H9 (cell line): ENCODE results near the gene FAT1. TPM values are rescaled to one million over a fixed set of nuclear protein-coding genes. Genes with fewer than 3 reads are reported as not detected.

Source experiments
- DNase-seq: peaks from one replicate; pipeline ENCODE4 v3.0.0-alpha.2; 2017
- H2AFZ ChIP-seq: one replicate; pipeline ENCODE4 v1.6.1; 2013; ENCODE audit warnings: mild to moderate bottlenecking, low read length, control low read depth, moderate library complexity
- H2AK5ac ChIP-seq: 2 replicates; pipeline ENCODE4 v1.6.1; 2013; ENCODE audit warnings: low read length, control low read depth, mixed read lengths; ENCODE audit not compliant: insufficient read length
- H2BK120ac ChIP-seq: one replicate; pipeline ENCODE4 v1.6.1; 2013; ENCODE audit warnings: low read depth, mild to moderate bottlenecking, low read length, control low read depth, inconsistent platforms; ENCODE audit not compliant: poor library complexity, severe bottlenecking
- H2BK12ac ChIP-seq: 2 replicates; pipeline ENCODE4 v1.6.1; 2013; ENCODE audit warnings: low read length, control low read depth, mixed read lengths, low read depth; ENCODE audit not compliant: insufficient read length
- H2BK15ac ChIP-seq: 2 replicates; pipeline ENCODE4 v1.6.1; 2013; ENCODE audit warnings: low read depth, low read length, control low read depth
- H2BK20ac ChIP-seq: one replicate; pipeline ENCODE4 v1.6.1; 2013; ENCODE audit warnings: low read depth, mild to moderate bottlenecking, low read length, control low read depth, inconsistent platforms; ENCODE audit not compliant: poor library complexity, severe bottlenecking
- H2BK5ac ChIP-seq: 2 replicates; pipeline ENCODE4 v1.6.1; 2013; ENCODE audit warnings: low read length, control low read depth, mixed read lengths; ENCODE audit not compliant: insufficient read length
- H3K14ac ChIP-seq: 2 replicates; pipeline ENCODE4 v1.6.1; 2013; ENCODE audit warnings: low read length, control low read depth; ENCODE audit not compliant: insufficient read depth
- H3K18ac ChIP-seq: 2 replicates; pipeline ENCODE4 v1.6.1; 2013; ENCODE audit warnings: low read depth, mild to moderate bottlenecking, mixed read lengths, low read length, control low read depth; ENCODE audit not compliant: insufficient read length
- H3K23ac ChIP-seq: 2 replicates; pipeline ENCODE4 v1.6.1; 2013; ENCODE audit warnings: low read length, control low read depth, mixed read lengths, low read depth; ENCODE audit not compliant: insufficient read length
- H3K23me2 ChIP-seq: 2 replicates; pipeline ENCODE4 v1.6.1; 2013; ENCODE audit warnings: low read depth, mild to moderate bottlenecking, mixed read lengths, low read length, control low read depth; ENCODE audit not compliant: insufficient read length, poor library complexity, severe bottlenecking
- H3K27ac ChIP-seq: 2 replicates; pipeline ENCODE4 v1.5.1; 2013; ENCODE audit warnings: low read length, control low read depth, mixed read lengths, low read depth; ENCODE audit not compliant: insufficient read length
- H3K27me3 ChIP-seq: 2 replicates; pipeline ENCODE4 v1.6.1; 2013; ENCODE audit warnings: low read length, control low read depth, inconsistent platforms; ENCODE audit not compliant: insufficient read depth
- H3K4ac ChIP-seq: 2 replicates; pipeline ENCODE4 v1.6.1; 2013; ENCODE audit warnings: low read depth, mild to moderate bottlenecking, control low read depth, inconsistent platforms, low read length, moderate library complexity
- H3K4me1 ChIP-seq: 2 replicates; pipeline ENCODE4 v1.6.1; 2013; ENCODE audit warnings: low read length, control low read depth, inconsistent platforms; ENCODE audit not compliant: insufficient read depth
- H3K4me2 ChIP-seq: 2 replicates; pipeline ENCODE4 v1.6.1; 2013; ENCODE audit warnings: low read length, control low read depth, mixed read lengths; ENCODE audit not compliant: insufficient read length, insufficient read depth
- H3K56ac ChIP-seq: 2 replicates; pipeline ENCODE4 v1.6.1; 2013; ENCODE audit warnings: low read depth, mild to moderate bottlenecking, mixed read lengths, low read length, control low read depth; ENCODE audit not compliant: insufficient read length
- H3K79me1 ChIP-seq: 2 replicates; pipeline ENCODE4 v1.6.1; 2013; ENCODE audit warnings: low read depth, mild to moderate bottlenecking, moderate library complexity, low read length, control low read depth, inconsistent platforms; ENCODE audit not compliant: insufficient read depth, poor library complexity, severe bottlenecking
- H3K79me2 ChIP-seq: 2 replicates; pipeline ENCODE4 v1.6.1; 2013; ENCODE audit warnings: low read length, control low read depth, inconsistent platforms; ENCODE audit not compliant: insufficient read depth
- H3K9ac ChIP-seq: 2 replicates; pipeline ENCODE4 v1.6.1; 2013; ENCODE audit warnings: low read length, control low read depth, mixed read lengths; ENCODE audit not compliant: insufficient read length; ENCODE audit errors: extremely low read depth
- H3K9me3 ChIP-seq: one replicate; pipeline ENCODE4 v1.6.1; 2013; ENCODE audit warnings: low read depth, low read length, inconsistent platforms; ENCODE audit not compliant: control insufficient read depth
- H3T11ph ChIP-seq: one replicate; pipeline ENCODE4 v1.6.1; 2013; ENCODE audit warnings: mild to moderate bottlenecking, low read length, control low read depth, inconsistent platforms
- H4K20me1 ChIP-seq: one replicate; pipeline ENCODE4 v1.6.1; 2013; ENCODE audit not compliant: control insufficient read depth, insufficient read length, insufficient read depth
- H4K5ac ChIP-seq: 2 replicates; pipeline ENCODE4 v1.6.1; 2013; ENCODE audit warnings: low read depth, mild to moderate bottlenecking, mixed read lengths, low read length, control low read depth; ENCODE audit not compliant: insufficient read length
- H4K8ac ChIP-seq: replicated peaks from 2 replicates; pipeline ENCODE4 v1.6.1; 2013; ENCODE audit warnings: low read length, control low read depth, mixed read lengths, low read depth; ENCODE audit not compliant: insufficient read length
- H4K91ac ChIP-seq: 2 replicates; pipeline ENCODE4 v1.6.1; 2013; ENCODE audit warnings: low read depth, mild to moderate bottlenecking, moderate library complexity, mixed read lengths, low read length, control low read depth; ENCODE audit not compliant: insufficient read length
- H3K27ac Mint-ChIP-seq, 3 experiments: 2 replicates in 2 of 3; 3 replicates in 1 of 3; pipeline ENCODE4 v1.8.0; 2020 to 2021; ENCODE audit warnings: mixed read lengths in 3 of 3, mild to moderate bottlenecking in 1 of 3, moderate library complexity in 1 of 3
- H3K27me3 Mint-ChIP-seq: 2 replicates; pipeline ENCODE4 v1.8.0; 2021; ENCODE audit warnings: low read depth, mild to moderate bottlenecking, moderate library complexity, mixed read lengths
- H3K36me3 Mint-ChIP-seq, 3 experiments: 2 replicates in 2 of 3; 3 replicates in 1 of 3; pipeline ENCODE4 v1.8.0; 2020 to 2021; ENCODE audit warnings: low read depth in 3 of 3, mixed read lengths in 3 of 3; ENCODE audit not compliant: insufficient read depth in 1 of 3
- H3K4me1 Mint-ChIP-seq, 2 experiments: 2 replicates each; pipeline ENCODE4 v1.8.0; 2020; ENCODE audit warnings: mixed read lengths in 2 of 2
- H3K4me3 Mint-ChIP-seq, 2 experiments: 2 replicates in 1 of 2; 3 replicates in 1 of 2; pipeline ENCODE4 v1.8.0; 2020 to 2021; ENCODE audit warnings: mild to moderate bottlenecking in 2 of 2, mixed read lengths in 2 of 2, moderate library complexity in 1 of 2
- H3K9me3 Mint-ChIP-seq, 2 experiments: 2 replicates in 1 of 2; 3 replicates in 1 of 2; pipeline ENCODE4 v1.8.0; 2020; ENCODE audit warnings: mild to moderate bottlenecking in 2 of 2, mixed read lengths in 2 of 2, moderate library complexity in 1 of 2
- CTCF ChIP-seq: fragments of 200-600 bp; sonication (generic); conservative IDR thresholded peaks from 3 replicates; pipeline ENCODE4 v1.8.0; 2021; ENCODE audit warnings: antibody characterized with exemption, mild to moderate bottlenecking
- WGBS: extraction: QIAGEN DNeasy Blood & Tissue Kit; methylation state at CpG from one replicate; pipeline ENCODE4 v1.1.7; 2013; ENCODE audit warnings: missing lambda C conversion rate, low lambda C conversion rate, mixed read lengths; ENCODE audit not compliant: insufficient read length; ENCODE audit errors: extremely low coverage; 5-methylcytosine and 5-hydroxymethylcytosine counted together
- total RNA-seq: library from RNA; stranded (reverse); gene quantifications from 2 replicates; pipeline ENCODE4 v1.2.1, GENCODE V29; 2021

The FAT1 gene
- total RNA-seq, 1 experiment from 2014 or later: 173 TPM

DNA sequence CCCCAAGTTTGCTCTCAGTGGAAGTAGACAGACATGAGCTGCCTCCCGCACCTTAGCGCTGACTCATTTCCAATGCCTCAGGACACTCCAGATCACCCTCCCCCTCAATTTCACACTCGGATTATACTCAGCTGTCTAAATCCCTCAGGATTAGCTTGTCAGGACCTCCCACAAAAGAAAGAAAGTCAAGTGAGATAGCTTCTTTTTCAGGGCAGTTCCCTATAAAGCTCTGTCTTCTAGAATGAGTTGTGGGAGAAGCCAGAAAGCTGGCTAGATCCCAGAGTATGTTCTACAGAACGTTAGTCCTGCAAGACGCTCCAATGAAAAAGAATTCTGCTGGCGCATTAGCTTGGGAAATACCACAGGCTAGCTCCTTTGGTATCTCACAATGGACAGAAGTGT is 117.1 kb downstream of the FAT1 start:
- DNase-seq: no peak
- no peak overlapping the region for H3K27ac ChIP-seq

More for the DNA sequence above, 117.1 kb downstream of the FAT1 start:
- no peaks in the 10 kb centered on the region for H3K79me1 ChIP-seq
- H4K8ac ChIP-seq: no peak overlapping the region
- no peak for TF ChIP-seq CTCF
- H4K20me1 ChIP-seq: no peaks in the 10 kb centered on the region
- no peak overlapping the region for H2BK15ac ChIP-seq
- Mint-ChIP-seq H3K36me3 (peaks cover 70 to 99% (median 94%) of the 10 kb centered on the region in 3 experiments), H3K4me1 (no peaks in the 10 kb centered on the region; a peak in 1 of 4 replicates), H3K27me3 (no peaks in the 10 kb centered on the region), H3K4me3 (no peak overlapping the region), H3K9me3 (peaks cover 0 to 3% of the 10 kb centered on the region in 2 experiments; a peak in 1 of 5 replicates), H3K27ac (no peak overlapping the region; a peak in 1 of 7 replicates)
- H4K5ac ChIP-seq: no peak overlapping the region
- H3K27me3 ChIP-seq: no peaks in the 10 kb centered on the region
- no peaks in the 10 kb centered on the region for H3K79me2 ChIP-seq
- H3K4ac ChIP-seq: no peak overlapping the region
- H3K18ac ChIP-seq: no peak overlapping the region
- no peak overlapping the region for H4K91ac ChIP-seq
- H3K23me2 ChIP-seq: no peaks in the 10 kb centered on the region
- H2BK20ac ChIP-seq: no peak overlapping the region
- H3K4me1 ChIP-seq: no peaks in the 10 kb centered on the region
- no peak overlapping the region for H3T11ph ChIP-seq
- no peaks in the 10 kb centered on the region for H3K9me3 ChIP-seq
- no peak overlapping the region for H2BK120ac ChIP-seq
- no peak overlapping the region for H3K14ac ChIP-seq
- no peak overlapping the region for H2AK5ac ChIP-seq
- no peak overlapping the region for H3K23ac ChIP-seq
- H2AFZ ChIP-seq: no peak overlapping the region
- no CpG with 5 or more reads among the region's 6 CpGs for WGBS
- H3K4me2 ChIP-seq: no peak overlapping the region
- no peak overlapping the region for H3K9ac ChIP-seq
- H2BK12ac ChIP-seq: no peak overlapping the region
- H3K56ac ChIP-seq: no peak overlapping the region
- no peak overlapping the region for H2BK5ac ChIP-seq
